ENCODE measurements around the gene SLC22A3.

GRCh38 chr6:160321729-160322505 is 26.3 kb upstream of the SLC22A3 start:
- TF ChIP-seq CTCF (IDR thresholded peaks at IDR 0.05): no peak
- no peak for TF ChIP-seq EZH2 (IDR thresholded peaks at IDR 0.05)
- no peak for TF ChIP-seq EZH2phosphoT487 (IDR thresholded peaks at IDR 0.05)
